Stimulated activated CD4-positive, alpha-beta T cell treated with anti-CD3 and anti-CD28 coated beads, Interleukin-12 subunit alpha, Interleukin-12 subunit beta, amount 100 ng/mL, for 48 hours (primary cell): Measurements from ENCODE around the gene SALL4.
"Not testable (repeated sequence)": the region's sequence is repeated elsewhere in the genome, so short reads cannot be mapped to it uniquely, and the experiment has no call there.

Experiments
- DNase-seq, 3 donors: peaks; one replicate each; pipeline ENCODE4 v3.0.0-alpha.2; 2020; ENCODE audit warnings: low read depth in 2 of 3, low spot score in 1 of 3

The SALL4 gene

DNA sequence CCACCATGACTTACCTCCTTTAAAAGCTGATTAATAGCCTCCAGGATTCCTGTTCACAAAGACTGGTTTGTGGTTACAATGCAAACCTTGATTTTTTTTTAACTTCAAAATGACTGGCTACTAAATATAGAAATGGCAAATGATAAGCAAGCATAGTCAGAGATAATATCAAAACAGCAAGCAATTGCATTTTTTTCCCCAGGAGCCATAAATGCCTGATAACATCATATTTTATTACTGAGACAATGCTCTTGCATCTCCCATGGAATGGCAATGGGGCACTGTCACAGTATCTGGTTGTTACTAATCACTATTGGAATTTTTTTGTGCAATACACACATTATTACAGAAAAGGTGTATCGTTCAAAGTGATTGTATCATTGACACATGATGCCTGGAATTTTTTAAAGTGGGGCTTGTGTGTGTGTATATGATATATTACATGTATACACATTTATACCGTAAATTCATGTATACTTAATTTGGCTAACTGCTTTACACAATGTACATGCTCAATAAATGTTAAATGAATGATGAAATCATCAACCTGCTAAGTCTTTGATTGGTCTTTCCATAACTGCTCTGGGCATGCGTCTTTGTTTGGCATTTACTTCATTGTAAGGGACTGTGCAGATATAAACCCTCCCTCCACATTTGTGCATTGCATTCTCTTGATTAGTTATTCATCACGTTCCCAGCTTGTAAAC, 980 bp upstream of the SALL4 start:
- DNase-seq = no peak

DNA sequence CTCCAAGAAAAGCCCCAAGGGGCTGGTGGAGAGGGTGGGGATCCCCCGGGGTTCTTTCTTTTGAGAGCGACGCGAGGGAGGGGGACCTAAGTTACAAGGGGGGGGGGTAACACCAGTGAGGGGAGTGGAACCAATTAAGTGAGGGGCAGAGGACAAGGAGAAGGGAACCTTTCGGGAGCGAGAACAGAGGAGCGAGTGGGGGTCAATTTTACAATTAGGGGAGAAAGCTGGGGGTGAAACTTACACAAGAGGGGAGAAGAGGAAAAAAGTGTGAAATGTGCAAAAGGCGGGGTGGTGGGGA, 548 bp downstream of the SALL4 start:
- no peak for DNase-seq

DNA sequence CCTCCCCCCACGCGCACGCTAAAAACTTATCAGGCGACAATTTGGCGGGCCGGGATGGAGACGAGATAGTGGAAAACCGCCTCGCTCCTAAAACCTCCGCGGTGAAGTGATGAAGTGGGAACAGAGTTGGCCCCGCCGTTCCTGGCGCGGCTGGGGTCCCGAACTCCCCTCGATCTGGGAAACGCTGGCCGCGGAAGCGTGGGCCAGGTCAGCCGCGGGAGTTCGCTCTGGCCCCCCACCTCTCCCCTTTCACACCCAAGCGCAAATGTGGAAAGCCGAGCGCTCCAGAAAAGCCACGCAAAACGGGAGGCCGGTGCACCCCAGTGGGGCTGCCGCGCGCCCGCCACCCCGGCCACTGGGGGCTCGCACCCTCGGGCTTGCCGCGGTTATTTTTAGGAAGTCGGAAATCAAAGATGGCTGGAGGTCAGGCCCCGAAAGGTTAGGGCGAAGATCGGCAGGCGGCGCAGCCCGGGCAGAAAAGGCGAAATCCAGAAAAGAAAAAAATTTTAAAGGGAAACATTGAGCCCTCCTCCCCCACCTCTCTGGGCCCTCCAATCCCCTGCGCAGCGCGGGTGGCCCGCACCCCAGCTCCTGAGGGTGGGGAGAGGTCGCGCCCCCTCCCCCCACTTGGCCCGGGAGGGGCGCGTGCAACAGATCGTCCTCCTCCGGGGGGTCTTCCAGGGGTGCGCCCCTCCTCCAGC, 1.0 kb downstream of the SALL4 start:
- no peak for DNase-seq

DNA sequence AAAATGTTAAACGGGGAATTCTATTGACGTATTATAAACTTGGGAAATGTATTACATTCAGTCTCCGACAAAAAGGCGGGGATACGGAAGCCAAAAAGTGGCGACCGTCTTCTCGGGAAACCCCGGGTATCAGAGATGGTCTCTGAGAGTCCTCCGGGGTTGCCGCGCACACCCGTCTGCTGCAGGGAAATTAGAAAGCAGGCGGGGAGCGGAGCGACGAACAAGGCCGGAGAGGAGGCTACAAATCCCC, 1.5 kb downstream of the SALL4 start:
- DNase-seq = no peak

DNA sequence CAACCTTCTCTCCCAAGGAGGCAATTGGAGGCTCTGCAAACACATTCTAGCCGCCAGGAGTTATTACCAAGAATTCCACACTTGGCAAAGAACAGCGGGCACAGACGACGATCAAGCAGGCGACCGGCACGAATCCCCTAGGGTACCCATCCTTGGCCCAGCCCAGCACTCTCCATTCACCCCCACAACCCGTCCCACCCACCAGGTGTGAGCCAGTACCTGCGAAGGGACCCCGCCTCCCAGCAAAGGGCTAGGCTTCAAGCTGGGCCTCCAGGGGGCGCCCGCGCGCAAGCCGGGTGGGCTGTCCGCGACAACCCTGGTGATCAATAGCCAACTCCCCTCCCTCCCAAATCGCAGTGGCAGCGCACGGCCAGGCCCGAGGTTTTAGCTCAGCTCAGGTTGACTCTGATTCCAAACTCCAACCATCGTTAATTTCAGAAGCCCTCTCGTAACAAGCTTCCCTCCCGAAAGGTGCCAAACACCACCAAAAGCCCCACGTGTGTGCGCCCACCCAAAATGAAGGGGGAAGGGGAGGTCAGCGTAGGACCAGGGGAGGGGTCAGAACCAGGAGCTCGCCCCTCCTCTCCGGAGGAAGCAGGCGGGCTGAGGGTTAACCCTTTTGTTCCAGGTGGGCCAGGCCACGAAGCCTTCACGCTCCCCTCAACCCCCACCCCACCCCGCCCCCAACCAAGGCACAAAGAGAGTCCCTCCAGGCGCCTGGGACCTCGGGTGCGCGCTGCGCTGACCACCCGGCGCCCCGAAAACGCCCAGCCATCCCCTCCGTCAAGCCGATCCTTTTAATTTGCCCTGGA, 2.1 kb downstream of the SALL4 start:
- DNase-seq = peak; percentile 43 to 58 (median 49)

DNA sequence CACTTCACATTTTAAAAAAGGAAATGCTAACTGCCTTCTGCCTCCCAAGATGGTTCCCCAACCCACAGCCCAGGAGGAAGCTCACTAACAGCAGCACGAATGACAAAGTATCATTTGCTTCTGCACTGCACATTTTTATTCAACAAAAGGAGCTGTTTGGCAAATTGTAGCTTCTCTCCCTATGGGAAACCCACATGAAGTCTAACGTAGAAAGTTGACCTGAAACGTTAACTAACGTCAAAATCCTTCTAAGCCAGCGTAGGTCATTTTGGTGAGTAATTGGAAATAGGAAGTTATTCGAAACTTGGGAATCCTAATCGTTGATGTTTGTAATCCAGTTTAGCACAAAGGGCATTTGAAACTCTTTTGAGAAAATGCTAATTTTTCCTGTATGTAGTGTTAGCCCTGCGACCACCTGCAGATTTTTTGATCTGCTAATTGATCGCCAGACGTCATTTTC, 2.9 kb downstream of the SALL4 start:
- no peak for DNase-seq

DNA sequence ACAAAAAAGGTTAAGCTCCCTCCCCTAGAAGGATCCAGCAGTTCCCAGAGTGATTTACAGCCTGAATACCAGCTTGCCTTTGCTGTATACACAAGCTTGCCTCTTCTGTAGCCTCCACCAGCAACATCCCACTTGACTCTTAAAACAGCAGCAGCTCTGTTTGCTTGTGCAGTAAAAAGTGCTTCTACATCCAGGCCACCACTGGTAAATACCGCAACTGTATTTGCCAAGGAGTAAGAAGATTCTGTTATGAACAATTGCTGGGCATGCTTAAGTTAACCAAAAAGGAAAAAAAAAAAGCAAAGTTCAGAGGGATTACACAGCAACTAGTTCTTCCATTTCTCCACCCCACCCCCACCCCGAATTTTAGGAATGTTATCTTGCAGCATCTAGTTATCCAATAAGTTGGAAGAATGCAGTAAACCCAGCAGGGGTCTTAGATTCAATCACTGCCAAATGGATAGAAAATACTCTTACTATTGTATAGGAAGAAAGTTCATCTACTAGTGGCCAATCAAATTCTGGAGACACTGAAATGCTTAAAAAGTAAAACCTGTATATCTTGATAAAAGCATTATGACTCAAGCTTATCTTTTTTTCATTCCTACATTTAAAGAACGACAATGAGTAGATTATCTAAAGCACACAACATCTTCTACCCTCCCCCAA, 4.8 kb downstream of the SALL4 start:
- no peak for DNase-seq

DNA sequence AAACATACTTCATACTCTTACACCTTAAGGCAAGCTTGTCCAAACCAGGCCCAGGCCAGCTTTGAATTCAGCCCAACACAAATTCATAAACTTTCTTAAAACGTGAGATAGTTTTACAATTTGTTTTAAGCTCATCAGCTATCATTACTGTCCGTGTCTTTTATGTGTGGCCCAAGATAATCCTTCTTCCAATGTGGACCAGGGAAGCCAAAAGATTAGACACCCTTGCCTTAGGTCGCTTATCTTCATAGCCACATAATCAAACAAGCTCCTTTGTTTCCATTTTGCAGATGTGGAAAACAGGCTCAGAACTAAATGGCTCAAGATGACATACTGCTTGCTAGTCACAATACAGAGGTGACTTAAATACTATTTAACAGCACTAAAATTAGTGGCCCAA, 6.0 kb downstream of the SALL4 start:
- no peak for DNase-seq

DNA sequence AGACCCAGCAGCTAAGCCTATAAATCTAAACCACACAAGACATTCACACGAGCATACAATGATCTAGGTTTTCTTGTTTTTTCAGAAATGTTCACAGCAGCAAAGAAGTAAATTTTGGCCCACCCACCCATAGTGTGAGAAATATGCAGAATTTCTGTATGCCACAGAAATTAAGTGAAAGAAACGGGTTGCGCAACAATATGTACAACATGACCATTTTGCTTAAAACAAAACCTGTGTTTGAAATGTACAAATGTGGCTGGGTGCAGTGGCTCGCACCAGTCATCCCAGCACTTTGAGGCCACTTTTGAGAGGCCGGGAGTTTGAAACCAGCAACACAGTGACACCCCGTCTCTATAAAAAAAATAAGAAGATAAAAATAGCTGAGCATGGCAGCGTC, 9.4 kb downstream of the SALL4 start:
- no peak for DNase-seq

DNA sequence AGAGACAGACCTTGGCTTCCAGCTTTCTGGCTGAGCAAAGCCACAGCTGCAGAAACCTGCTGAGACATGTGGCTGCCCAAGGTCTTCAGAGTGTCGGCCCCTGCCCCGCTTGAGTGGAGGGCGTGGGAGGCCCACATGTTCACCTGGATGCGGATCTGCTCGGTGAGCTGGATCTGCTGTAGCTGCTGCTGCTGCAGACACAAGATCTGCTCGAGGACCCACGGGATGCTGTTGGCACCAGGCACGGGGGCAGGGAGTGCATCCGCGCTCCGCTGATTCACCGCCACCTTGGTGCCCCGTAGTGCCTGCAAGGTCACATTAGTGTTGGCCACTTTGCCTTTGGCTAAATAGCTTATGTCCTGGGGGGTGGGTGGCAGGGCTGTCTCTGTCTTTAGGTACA, 10.7 kb downstream of the SALL4 start:
- no peak for DNase-seq

DNA sequence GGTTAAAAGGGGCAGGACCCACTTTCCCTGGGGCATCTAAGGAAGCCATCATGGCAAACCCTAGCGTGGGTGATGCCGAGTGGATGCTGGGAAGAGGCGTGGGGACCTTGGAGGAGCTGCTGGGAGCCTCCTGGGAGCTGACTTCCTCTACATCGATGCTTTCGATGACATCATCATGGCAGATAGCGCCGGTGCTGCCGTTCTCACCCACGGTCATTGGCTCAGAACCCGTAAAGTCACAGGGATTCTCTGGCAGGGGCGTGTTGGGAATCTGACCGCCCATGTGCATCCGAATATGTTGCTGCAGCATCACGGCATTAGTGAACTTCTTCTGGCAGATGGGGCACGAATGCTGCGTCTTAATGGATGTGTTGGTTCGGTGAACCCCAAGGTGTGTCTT, 12.1 kb downstream of the SALL4 start:
- no peak for DNase-seq

DNA sequence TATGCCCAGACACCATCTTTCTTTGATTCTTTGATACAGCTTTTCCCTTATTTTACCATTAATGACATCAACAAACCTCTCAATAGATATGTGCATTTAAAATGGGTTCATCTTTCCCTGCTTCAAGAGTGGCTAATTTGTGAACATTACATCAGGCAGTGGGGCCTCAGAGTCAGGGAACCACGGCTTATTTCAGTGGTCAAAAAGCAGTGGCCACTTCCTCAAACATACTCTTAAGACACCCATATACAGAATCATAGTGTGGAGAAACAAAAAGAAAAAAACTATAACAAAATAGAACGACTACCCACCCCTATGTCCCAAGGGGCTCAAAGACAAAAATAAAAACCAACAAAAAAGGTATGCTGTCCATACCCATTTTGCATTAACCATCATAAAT, 12.9 kb downstream of the SALL4 start:
- DNase-seq = no peak

DNA sequence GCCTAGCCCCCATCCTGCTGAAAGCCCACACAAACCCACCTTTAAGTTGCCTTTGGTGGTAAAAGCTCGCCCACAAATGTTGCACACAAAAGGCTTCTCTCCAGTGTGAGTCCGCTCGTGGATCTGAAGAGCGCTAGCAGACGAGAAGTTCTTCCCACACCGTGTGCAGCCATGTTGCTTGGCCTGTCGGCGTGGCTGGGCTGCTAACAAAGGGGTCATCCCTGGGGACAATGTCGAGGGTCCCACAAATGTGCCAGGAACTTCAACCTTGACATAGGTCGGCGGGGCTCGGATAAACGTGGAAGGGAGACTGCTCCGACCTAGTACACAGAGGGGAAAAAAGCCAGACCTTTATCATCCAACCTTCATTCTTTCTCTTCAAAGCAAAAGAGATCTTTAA, 13.5 kb downstream of the SALL4 start:
- no peak for DNase-seq

DNA sequence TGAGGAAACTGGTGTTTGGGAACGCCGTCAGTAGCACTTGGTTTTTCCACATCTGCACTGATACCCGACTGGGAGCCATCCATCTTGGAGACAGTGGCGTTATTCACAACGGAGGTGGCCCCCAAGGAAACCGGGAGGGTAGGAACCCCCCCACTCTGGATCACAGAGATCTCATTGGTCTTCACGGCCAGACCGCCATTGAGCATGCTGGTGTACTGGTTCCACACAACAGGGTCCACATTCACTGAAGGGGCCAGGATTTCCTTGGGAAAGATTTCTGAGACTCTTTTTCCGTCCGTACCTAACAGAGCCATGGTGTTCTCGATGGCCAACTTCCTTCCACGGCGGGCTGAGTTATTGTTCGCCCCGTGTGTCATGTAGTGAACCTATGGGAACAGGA, 18.0 kb downstream of the SALL4 start:
- no peak for DNase-seq

DNA sequence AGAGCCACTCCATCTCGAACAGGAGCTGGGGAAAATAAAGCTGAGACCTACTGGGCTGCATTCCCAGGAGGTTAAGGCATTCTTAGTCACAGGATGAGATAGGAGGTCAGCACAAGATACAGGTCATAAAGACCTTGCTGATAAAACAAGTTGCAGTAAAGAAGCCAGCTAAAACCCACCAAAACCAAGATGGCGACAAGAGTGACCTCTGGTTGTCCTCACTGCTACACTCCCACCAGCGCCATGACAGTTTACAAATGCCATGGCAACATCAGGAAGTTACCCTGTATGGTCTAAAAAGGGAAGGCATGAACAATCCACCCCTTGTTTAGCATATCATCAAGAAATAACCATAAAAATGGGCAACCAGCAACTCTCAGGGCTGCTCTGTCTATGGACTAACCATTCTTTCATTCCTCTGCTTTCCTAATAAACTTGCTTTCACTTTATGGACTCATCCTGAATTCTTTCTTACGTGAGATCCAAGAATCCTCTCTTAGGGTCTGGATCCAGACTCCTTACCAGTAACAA, 24.0 kb downstream of the SALL4 start:
- not testable (repeated sequence) for DNase-seq

DNA sequence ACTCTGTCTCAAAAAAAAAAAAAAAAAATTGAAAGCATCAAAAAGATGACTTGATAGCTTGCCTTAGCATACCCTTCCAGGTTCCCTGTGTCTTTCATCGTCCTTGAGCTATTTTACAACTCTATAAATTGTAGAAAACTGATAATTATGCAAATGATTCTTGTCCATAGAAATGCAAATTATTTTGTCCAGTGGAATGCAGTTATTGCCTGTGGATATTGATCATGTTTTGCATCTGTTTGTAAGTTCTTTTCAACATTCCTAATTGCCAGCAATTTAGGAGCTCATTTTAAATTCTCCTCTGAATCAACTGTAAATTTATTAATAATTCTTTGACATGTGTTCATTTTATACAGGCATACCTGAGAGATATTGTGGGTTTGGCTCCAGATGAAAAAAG, 27.1 kb downstream of the SALL4 start:
- DNase-seq = no peak

DNA sequence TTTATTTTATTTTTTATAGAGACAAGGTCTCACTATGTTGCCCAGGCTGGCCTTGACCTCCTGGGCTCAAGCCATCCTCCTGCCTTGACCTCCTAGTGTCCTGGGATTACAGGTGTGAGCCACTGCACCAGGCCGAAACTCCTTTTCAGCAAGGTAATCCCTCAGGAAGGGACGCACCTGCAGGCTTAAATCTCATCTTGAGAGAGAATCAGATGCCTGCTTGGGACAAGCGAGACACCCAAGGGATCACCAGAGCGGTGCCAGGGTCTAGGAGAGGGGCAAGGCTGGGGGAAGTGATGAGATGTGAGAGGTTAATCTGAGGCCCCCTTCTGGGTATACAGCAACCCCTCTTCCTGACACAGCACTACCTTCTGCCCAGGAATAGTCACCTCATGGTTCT, 30.1 kb downstream of the SALL4 start:
- DNase-seq = no peak

DNA sequence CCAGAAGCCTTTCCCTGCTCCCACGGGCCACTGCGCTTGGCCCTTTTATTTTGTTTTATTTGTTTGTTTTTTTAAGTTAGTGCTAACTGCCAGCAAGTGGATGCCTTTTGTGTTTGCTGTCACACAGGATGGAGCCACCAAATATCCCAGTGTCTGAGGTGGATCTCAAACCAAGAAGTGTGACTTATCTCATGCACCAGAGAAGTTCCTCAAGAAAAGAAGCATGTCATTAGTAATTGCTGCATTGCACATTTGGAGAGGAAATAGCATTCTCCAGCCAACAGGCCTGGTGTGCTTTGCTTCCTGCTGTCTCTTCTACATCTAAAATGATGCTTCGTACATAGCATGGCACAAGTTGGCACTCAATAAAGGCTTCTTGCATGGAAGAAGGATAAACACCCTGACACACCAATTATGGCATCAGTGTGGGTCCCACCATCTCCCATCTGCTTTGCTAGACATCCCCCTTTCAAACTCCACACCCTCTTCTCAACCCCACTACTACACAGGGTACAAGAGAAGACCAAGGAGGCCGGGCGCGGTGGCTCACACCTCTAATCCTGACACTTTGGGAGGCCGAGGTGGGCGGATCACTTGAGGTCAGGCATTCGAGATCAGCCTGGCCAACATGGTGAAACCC, 32.2 kb downstream of the SALL4 start:
- no peak for DNase-seq

DNA sequence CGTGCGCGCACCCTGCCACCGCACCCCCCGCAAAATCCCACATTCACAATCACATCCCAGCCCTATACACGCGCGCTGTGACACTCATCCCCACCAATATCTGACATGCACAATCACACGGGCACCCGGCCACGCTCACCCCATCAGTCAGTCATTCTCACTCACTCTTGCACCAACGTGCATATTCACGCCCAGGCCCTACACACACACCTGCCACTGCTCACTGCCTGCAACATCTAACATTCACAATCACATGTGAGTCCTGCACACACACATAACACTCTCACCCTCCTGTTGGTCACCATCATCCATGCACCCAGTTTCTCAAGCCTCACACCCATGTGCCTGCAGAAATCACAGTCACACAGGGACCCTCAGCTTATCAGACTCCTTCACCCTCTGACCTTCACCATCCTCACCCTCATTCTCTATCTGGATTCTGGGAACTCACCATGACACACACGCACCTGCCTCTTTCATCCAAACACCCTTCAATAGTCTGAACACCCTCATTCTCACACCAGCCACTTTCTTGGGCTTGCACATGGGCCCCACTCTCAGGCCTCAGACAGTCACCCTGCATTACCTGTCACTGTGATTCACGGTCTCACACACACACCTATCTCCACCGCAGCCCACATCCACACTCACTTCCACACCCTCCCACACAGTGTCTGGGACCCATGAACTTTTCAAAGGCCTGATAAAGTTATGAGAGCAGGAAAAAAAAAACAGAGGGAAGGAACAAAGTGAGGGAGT, 33.4 kb downstream of the SALL4 start:
- DNase-seq = no peak

DNA sequence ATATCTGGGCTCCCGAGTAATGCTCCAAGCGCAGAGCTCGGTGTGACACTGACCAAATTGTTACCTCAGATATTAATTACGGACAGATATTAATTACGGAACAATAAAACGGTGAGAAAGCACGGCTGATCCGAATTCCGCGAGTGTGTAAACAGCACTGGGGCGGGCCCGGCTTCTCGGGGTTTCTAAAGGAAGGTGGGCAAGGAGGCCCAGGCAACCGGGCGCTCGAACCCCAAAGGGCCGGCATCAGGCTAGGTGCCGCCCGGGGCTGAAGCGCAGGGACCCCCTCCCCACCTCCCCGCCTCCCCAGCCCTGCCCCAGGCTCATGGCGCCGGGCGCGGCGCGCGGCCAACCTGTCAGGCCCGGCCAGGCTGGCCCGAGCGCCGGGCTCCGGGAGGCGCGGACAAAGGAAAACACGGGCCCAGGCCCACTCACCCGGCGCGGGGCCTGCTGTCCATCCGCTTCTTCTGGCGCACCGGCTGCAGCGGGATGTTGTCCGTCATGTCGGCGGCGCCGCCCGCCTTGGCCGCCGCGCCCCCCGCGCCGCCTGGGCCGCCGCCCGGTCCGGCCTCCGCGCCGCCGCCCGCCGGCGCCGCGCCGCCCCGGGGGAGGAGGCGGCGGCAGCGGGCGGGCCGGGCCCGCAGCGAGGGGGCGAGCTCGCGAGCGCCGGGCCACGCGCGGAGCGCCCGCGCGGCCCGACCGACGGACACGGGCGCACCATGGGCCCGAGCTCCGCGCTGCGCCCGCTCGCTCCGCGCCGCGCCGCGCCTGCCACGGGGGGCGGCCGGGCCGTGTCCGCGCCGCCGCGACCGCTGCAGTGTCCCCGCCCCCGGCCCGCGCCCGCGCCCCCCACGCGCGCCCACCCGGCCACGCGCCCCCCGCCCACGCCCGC, 34.2 kb downstream of the SALL4 start, which contains the start of gene ATP9A:
Gene ATP9A (minus strand): TSS at position 524 of the 892 bp plus-strand sequence. CDS start 21 bp downstream, at position 503.
- DNase-seq = no peak
